Esophagus muscularis mucosa (tissue), 4 donors: ENCODE results near the gene DHX35. TPM values are rescaled to one million over a fixed set of nuclear protein-coding genes. Genes with fewer than 3 reads are reported as not detected.
A peak's percentile ranks its signal among the peaks of the same experiment; 100 is the strongest.

ENCODE experiments used
- DNase-seq: peaks from one replicate; pipeline ENCODE4 v3.0.0-alpha.2; 2017; ENCODE audit errors: extremely low spot score
- H3K27ac ChIP-seq, 4 donors: fragments of 200-600 bp; sonication (generic); replicated peaks in 1 of 4; 1 replicate in 3 of 4; 2 replicates in 1 of 4; pipeline ENCODE4 v1.5.1; 2016 to 2019; ENCODE audit warnings: mild to moderate bottlenecking in 1 of 4
- H3K27me3 ChIP-seq, 4 donors: fragments of 200-600 bp; sonication (generic); one replicate each; pipeline versions ENCODE4 v1.5.1 to v1.6.0; 2016 to 2019
- H3K36me3 ChIP-seq, 4 donors: fragments of 200-600 bp; sonication (generic); one replicate each; pipeline ENCODE4 v1.5.1; 2016 to 2019
- H3K4me1 ChIP-seq, 4 donors: fragments of 200-600 bp; sonication (generic); one replicate each; pipeline ENCODE4 v1.5.1; 2016 to 2019
- H3K4me3 ChIP-seq, 4 donors: fragments of 200-600 bp; sonication (generic); 1 replicate in 2 of 4; 2 replicates in 2 of 4; pipeline ENCODE4 v1.5.1; 2016 to 2019; ENCODE audit warnings: mild to moderate bottlenecking in 4 of 4, moderate library complexity in 1 of 4
- H3K9me3 ChIP-seq, 4 donors: fragments of 200-600 bp; sonication (generic); 1 replicate in 3 of 4; 2 replicates in 1 of 4; pipeline ENCODE4 v1.5.1; 2016 to 2019
- CTCF ChIP-seq, 3 experiments: fragments of 200-600 bp in 2 of 3; fragments of 450-650 bp in 1 of 3; sonication (generic) in 2 of 3; IDR thresholded peaks; one replicate each; pipeline ENCODE4 v1.5.1; 2017 to 2019; ENCODE audit warnings: antibody characterized with exemption in 3 of 3, mild to moderate bottlenecking in 2 of 3, moderate library complexity in 1 of 3
- EP300 ChIP-seq: sonication (generic); formaldehyde crosslinking; IDR thresholded peaks from one replicate; pipeline ENCODE4 v1.6.1; 2017; ENCODE audit warnings: antibody characterized with exemption
- POLR2A ChIP-seq: fragments of 450-650 bp; IDR thresholded peaks from one replicate; pipeline ENCODE4 v1.6.1; 2017; ENCODE audit warnings: antibody characterized with exemption, moderate library complexity, mild to moderate bottlenecking, low read depth
- POLR2AphosphoS5 ChIP-seq, 2 donors: sonication (generic); formaldehyde crosslinking; IDR thresholded peaks; one replicate each; pipeline ENCODE4 v1.6.1; 2017; ENCODE audit warnings: antibody characterized with exemption in 2 of 2
- WGBS: methylation state at CpG from one replicate; pipeline ENCODE4 v1.1.5; 2018; 5-methylcytosine and 5-hydroxymethylcytosine counted together
- intact Hi-C: fragments of 100-400 bp; cut with DNase I; formaldehyde crosslinking; loops from one replicate; pipeline ENCODE4 v1.15.1; 2023
- total RNA-seq, 4 donors: library from RNA; depleted of rRNA; stranded (reverse); fragments of >200 nt; gene quantifications; one replicate each; pipeline versions ENCODE4 v1.1.0 to v1.2.1, GENCODE V29; 2016

DHX35 gene
- total RNA-seq, 4 donors from 2014 or later: 19.7 to 31.7 (median 24.5) TPM

DNA sequence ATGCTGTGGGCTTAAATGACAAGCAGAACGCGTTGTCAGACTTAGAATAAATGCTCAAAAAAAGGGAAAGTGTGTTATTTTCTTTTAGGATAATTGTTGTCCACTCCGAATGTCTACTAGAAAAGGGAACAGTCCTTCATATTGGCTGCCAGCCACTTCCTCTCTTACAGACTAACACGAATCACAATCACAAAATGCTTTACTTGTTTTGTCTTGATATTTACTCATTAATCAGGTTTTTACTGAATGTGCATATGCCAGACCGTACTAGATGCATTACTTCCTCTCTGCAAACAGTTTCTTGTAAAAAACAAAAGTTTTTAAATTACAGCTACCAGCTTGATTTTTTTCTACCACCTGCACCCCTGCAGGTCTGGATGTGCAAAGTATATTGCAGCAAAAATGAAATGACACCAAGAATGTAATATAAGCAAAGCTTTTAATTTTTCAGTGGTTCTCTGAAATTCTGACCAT is 821 bp downstream of the DHX35 start:
- Histone ChIP-seq H3K4me3 (peak overlapping the region; percentile 82 to 99 (median 96)), H3K4me1 (peaks cover 15 to 46% (median 40%) of the 10 kb centered on the region in 4 donors), H3K27ac (peak overlapping the region; percentile 91 to 98 (median 98)), H3K9me3 (no peaks in the 10 kb centered on the region), H3K27me3 (peaks cover 0 to 2% (median 0%) of the 10 kb centered on the region in 4 donors), H3K36me3 (peaks cover 0 to 11% (median 0%) of the 10 kb centered on the region in 4 donors)
- TF ChIP-seq POLR2A (no peak), CTCF (IDR thresholded peaks at IDR 0.05) (no peak)
- no peak for DNase-seq
- WGBS: 5% methylated on average over 5 of the region's 5 CpGs
- intact Hi-C loops: no loop called here

DNA sequence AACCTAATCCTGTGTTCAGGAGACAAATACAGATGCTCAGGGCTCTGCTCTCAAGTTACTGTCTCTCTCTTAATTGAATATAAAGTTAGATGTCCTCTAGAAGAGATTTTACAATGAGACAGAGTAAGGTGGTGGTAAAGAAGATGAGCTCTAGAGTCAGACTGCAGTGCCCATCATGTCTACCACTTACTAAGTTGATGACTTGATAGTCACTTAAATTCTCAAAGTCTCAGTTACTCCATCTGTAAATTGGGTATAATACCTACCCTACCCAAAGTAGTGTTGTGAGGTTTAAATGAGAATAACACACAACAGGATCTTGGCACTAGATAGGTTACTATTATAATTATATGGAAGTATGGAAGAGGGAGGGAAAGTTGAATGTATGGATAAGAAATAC is 1.6 kb downstream of the DHX35 start:
- Histone ChIP-seq H3K4me3 (no peak overlapping the region), H3K27me3 (peaks cover 0 to 2% (median 0%) of the 10 kb centered on the region in 4 donors), H3K27ac (peak overlapping the region in 3 of 4 donors; percentile 87 to 98 (median 98)), H3K36me3 (peaks cover 0 to 11% (median 0%) of the 10 kb centered on the region in 4 donors), H3K4me1 (peaks cover 15 to 53% (median 48%) of the 10 kb centered on the region in 4 donors), H3K9me3 (no peaks in the 10 kb centered on the region)
- no peak for DNase-seq
- no peak for TF ChIP-seq EP300
- TF ChIP-seq POLR2AphosphoS5 (IDR thresholded peaks at IDR 0.05): no peak
- TF ChIP-seq CTCF (IDR thresholded peaks at IDR 0.05): no peak
- TF ChIP-seq POLR2A: no peak
- intact Hi-C loops: loop anchor here (2.0 kb wide), 1 partner anchor 79 kb away; no protein-coding TSS in a partner anchor

DNA sequence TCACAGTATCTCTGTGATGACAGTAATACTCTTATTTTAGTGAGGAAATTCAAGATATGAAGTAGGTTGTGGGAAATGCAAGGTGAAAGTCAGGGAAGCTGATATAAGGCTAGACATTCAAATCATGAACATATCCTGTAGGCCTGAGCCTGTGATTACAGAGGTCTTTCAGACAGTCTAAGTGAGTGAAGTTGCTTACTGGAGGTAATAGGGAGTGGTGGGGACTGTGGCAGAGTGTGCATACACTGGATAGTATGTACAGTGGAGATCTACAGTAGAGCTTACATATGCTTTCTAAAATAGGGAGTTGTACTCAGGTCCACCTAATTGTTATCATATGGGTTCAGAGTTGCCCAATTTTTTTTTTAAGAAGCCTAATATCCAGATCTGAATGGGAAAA is 3.1 kb downstream of the DHX35 start:
- H3K4me3 ChIP-seq: no peak overlapping the region
- H3K36me3 ChIP-seq: peaks cover 0 to 19% (median 9%) of the 10 kb centered on the region in 4 donors
- no peak for TF ChIP-seq CTCF (IDR thresholded peaks at IDR 0.05)
- no peak for TF ChIP-seq POLR2AphosphoS5 (IDR thresholded peaks at IDR 0.05)
- peak overlapping the region; percentile 14 to 98 (median 85) for H3K27ac ChIP-seq
- H3K27me3 ChIP-seq: peaks cover 0 to 2% (median 0%) of the 10 kb centered on the region in 4 donors
- no peak for DNase-seq
- no peaks in the 10 kb centered on the region for H3K9me3 ChIP-seq
- H3K4me1 ChIP-seq: peaks cover 20 to 67% (median 61%) of the 10 kb centered on the region in 4 donors
- intact Hi-C loops: loop anchor here (2.0 kb wide), 1 partner anchor 78 kb away; no protein-coding TSS in a partner anchor

DNA sequence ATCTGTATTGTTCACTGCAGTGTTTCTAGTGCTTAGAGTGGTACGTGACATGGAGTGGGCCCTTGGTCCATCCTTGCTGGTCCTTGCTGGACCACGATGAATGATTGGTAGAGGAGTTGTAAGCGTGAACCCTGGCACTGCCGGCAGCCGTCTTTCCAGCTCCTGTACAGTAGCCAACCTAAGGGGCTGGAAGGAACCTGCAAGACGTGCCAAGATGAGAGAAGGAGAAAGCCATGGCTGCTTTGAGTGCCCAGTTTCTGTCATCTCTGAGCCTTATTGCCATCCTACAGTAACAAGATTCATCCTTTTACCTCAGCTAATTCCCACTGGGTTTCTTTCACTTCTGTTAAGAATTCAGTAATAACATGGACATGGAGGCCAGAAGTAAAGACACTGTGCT is 5.9 kb downstream of the DHX35 start:
- intact Hi-C loops: no loop called here
- Histone ChIP-seq H3K27ac (peak overlapping the region; percentile 79 to 98 (median 85)), H3K36me3 (peaks cover 0 to 38% (median 20%) of the 10 kb centered on the region in 4 donors), H3K27me3 (no peaks in the 10 kb centered on the region), H3K4me3 (no peak overlapping the region), H3K9me3 (no peaks in the 10 kb centered on the region), H3K4me1 (peaks cover 10 to 62% (median 57%) of the 10 kb centered on the region in 4 donors)
- WGBS: 53% methylated on average over 6 of the region's 6 CpGs
- DNase-seq: no peak
- peak in 1 of 2 donors; percentile 40 for TF ChIP-seq POLR2AphosphoS5 (IDR thresholded peaks at IDR 0.05)
- TF ChIP-seq CTCF (IDR thresholded peaks at IDR 0.05): no peak
- no peak for TF ChIP-seq POLR2A
- no peak for TF ChIP-seq EP300

- Histone ChIP-seq H3K9me3 (no peaks in the 10 kb centered on the region), H3K36me3 (peaks cover 0 to 41% (median 21%) of the 10 kb centered on the region in 4 donors), H3K27ac (peak overlapping the region; percentile 79 to 98 (median 85)), H3K27me3 (no peaks in the 10 kb centered on the region), H3K4me1 (peaks cover 7 to 60% (median 57%) of the 10 kb centered on the region in 4 donors), H3K4me3 (no peak overlapping the region)
- TF ChIP-seq CTCF (IDR thresholded peaks at IDR 0.05) (no peak), EP300 (no peak), POLR2A (no peak), POLR2AphosphoS5 (IDR thresholded peaks at IDR 0.05) (no peak)
- WGBS: 81% methylated on average over 4 of the region's 4 CpGs
- intact Hi-C loops: no loop called here
- DNase-seq: no peak
These were observed 7.6 kb downstream of the DHX35 start for GRCh38 chr20:38969708-38970107.
